NCI-H187 treated with DMSO at 0.1 percent for 48 hours (cell line): ENCODE results near the gene SYNM.
"Not testable (repeated sequence)": the region's sequence is repeated elsewhere in the genome, so short reads cannot be mapped to it uniquely, and the experiment has no call there.

ENCODE experiments used
- DNase-seq: peaks from one replicate; lab custom pipeline; 2025; lab: John Stamatoyannopoulos, UW

Gene SYNM, protein sequence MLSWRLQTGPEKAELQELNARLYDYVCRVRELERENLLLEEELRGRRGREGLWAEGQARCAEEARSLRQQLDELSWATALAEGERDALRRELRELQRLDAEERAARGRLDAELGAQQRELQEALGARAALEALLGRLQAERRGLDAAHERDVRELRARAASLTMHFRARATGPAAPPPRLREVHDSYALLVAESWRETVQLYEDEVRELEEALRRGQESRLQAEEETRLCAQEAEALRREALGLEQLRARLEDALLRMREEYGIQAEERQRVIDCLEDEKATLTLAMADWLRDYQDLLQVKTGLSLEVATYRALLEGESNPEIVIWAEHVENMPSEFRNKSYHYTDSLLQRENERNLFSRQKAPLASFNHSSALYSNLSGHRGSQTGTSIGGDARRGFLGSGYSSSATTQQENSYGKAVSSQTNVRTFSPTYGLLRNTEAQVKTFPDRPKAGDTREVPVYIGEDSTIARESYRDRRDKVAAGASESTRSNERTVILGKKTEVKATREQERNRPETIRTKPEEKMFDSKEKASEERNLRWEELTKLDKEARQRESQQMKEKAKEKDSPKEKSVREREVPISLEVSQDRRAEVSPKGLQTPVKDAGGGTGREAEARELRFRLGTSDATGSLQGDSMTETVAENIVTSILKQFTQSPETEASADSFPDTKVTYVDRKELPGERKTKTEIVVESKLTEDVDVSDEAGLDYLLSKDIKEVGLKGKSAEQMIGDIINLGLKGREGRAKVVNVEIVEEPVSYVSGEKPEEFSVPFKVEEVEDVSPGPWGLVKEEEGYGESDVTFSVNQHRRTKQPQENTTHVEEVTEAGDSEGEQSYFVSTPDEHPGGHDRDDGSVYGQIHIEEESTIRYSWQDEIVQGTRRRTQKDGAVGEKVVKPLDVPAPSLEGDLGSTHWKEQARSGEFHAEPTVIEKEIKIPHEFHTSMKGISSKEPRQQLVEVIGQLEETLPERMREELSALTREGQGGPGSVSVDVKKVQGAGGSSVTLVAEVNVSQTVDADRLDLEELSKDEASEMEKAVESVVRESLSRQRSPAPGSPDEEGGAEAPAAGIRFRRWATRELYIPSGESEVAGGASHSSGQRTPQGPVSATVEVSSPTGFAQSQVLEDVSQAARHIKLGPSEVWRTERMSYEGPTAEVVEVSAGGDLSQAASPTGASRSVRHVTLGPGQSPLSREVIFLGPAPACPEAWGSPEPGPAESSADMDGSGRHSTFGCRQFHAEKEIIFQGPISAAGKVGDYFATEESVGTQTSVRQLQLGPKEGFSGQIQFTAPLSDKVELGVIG (N-terminal part only)

DNA sequence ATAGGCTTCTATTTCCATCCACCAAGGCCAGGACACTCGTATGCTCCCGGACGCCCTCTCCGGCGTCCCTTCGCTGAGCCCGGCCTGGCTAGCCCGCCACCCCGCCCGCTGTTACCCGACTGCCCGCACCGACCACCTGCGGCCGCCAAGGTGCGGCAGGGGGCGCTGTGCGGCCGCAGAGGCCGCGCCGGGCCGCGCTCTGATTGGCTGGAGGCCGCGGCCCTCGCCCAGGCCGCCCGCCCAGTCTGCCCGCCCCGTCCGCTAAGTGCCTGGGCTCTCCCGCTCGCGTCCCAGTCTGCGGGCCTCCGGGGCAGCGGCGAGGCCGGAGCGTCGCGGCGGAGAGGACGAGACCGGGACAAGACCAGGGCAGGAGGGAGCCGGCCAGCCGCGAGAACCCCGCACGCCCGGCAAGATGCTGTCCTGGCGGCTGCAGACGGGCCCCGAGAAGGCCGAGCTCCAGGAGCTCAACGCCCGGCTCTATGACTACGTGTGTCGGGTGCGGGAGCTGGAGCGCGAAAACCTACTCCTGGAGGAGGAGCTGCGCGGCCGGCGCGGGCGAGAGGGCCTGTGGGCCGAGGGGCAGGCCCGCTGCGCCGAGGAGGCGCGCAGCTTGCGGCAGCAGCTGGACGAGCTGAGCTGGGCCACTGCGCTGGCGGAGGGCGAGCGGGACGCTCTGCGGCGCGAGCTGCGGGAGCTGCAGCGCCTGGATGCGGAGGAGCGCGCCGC, at the start of gene SYNM:
TSS of gene SYNM (plus strand) at position 293 of the 726 bp plus-strand sequence. CDS start at position 413, 120 bp downstream.
- DNase-seq, result no peak

DNA sequence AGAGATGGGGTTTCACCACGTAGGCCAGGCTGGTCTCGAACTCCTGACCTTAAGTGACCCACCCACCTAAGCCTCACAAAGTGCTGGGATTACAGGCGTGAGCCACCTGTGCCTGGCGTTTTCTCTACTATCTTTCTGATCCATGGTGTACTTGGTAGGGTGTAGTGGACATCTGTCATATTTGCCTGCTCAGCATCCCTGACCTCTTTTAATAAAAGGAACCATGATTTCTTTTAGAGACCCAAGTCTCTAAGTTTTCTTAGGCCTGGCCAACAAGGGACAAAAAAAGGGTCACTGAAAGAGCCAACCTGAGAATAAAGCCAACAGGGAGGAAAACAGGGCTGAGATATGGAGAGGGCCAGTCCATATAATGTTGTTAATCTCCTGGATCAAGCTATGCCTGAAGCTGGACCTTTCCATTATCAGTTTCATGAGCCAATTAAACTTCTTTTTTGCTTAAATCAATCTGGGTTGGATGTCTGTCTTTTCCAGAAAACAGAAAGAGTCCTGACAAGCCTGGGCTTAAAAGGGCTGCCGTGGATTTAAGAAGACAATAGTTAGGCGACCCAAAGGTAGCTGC, 49.2 kb upstream of the SYNM start:
- DNase-seq, result no peak

DNA sequence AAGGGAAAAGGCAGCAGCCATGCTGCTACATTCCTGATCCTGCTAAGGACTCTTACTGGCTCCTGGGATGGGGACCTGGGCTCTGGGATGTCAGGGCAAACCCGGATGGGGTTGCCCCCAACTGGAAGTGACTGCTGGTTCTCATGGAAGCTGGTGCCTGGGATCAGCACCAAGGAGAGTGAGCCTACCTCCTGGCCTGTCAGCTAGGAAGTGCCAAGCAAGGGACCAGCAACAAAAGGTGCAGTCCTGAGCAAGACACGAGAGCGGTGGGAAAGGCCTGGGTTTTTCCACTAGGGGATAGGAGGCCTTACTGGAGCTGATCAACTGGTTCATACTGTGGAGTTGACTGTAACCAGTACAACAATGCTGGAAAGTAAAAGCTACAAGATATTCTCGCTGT, 47.9 kb upstream of the SYNM start:
- DNase-seq, result no peak

DNA sequence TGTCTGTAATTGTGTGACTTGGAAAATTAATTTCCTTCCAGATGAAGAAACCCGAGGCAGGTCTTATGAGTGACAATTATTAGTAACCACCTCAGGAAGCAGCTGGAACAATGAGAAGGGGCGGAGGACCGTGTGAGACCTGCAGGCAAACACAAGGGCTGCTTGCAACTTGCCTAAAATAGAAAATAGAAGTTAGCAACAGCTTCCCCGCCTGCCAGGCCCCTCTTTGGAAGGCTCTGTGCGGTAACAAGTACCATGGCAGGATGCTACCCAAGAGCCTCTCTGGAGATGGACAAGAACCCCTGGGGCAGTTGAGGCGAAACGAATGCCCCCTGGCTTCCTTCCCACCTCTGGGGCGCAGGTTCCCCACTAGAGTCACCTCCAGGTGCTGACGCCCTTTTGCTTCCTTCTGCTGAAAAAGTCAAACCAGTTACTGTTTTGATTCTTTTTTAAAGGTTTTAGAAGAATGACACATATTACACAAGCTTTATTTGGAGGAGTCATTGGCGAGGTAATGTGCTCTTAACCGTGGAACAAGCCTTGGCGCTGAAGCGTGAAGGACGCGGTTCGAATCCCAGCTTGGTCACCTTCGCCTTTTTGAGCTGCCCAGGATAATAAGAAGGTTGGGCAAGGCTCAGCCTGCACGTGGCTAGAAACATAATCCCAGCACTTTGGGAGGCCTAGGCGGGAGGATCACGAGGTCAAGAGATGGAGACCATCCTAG, 47.0 kb upstream of the SYNM start:
- DNase-seq, result no peak

DNA sequence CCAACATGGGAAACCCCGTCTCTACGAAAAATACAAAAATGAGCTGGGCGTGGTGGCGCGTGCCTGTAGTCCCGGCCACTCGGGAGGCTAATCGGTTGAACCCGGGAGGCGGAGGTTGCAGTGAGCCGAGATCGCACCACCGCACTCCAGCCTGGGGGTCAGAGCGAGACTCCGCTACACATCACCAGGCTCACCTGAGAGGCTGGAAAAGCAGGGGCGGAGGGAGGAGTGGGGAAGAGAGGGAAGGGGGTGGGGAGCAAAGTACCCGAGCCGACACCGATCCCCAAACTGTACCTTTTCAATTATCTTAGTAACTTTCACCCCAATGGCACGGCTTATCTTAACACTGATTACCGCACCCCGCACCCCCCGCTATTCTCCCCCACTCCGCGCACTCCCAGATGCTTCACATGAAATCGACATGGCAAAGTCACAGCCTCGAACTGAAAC, 46.4 kb upstream of the SYNM start:
- DNase-seq, result no peak

DNA sequence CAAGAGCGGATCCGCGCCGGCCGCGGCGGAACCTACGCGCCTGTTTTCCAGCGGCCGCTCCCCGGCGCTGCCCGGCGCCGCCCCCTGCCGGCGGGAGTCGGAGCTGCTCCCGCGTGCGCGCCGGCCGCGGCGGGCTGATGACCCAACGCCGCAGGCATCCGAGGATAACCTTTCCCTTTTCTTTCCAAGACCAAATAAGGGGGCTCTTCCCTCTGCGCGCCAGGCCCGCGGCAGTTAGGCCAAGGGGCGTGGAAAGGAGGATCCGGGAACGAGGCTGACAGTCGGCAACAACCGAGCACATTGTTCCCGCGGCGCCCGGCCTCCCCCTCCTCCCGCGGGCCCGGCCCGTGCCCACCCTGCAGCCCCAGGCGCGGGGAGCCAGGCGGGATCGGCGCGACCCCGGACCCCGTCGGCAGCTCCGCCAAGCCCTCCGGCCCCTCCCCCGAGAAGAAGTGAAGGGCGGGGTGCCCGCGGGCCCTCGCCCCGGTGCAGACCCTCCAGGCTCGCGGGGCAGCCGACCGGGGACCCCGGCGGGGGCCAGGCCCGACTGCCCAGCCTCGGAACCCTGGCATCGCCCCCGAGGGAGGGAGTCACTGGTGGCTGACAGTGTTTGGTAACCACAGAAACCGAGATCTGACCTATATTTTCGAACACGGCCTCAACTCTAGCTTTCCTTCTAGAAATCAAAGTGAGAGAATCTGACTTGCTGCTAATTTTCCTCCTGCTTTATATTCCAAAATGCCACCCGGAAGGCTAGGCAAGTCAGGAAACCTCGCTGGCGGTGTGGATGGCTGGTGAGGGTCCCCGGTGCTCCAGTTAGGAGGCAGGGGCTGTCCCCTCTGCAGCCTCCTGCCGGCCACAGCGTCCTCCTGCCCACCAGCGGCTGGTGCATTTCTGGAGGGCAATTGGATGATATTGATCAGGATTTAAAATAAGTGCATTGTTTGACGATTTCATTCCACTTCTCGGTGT, 45.6 kb upstream of the SYNM start:
- DNase-seq, result no peak

DNA sequence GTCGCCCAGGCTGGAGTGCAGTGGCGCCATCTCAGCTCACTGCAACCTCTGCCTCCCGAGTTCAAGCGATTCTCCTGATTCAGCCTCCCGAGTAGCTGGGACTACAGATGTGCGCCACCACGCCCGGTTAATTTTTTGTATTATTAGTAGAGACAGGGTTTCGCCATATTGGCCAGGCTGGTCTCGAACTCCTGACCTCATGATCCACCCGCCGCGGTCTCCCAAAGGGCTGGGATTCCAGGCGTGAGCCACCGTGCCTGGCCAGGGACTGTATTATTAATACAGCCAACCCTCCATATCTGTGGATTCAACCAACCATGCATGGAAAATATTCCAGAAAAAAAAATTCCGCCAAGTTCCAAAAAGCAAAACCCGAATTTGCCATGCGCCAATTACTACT, 44.7 kb upstream of the SYNM start:
- DNase-seq, result not testable (repeated sequence)

DNA sequence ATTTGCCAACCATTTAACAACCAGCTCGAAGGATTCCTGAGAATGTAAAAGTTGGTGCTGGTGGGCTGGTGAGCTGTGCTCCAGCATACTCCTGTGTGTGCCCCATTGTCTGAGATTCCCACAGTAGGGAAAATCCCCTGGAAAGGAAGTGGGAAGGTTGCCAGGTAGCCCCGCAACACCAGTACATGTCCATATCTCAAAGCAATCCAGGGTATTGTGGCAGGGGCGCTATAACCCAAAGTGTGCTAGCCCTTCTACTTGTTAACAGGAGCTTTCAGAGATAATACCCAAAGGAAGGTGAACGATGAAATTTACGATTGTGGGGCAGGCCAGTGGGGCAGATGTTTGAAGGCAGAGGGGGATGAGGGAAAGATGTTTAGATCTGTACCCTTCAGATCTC, 42.7 kb upstream of the SYNM start:
- DNase-seq, result no peak

DNA sequence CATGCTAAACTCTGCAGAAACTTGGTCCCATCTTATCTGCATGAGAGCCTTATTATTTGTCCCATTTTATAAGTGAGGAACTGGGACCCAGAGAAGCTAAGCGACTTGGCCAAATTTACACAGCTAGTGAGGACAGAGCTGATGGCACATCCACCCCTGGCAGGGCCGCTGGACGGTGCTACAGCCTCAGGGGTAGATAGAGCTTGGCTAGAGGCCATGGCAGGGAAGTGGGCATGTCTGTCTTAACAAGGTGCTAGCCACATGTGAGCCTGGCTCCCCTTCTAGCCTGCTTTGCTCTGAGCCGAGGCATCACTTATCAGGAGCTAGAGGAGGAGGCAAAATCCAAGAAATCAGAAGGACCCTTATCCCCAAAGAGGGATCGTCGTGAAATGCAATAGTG, 36.7 kb upstream of the SYNM start:
- no peak for DNase-seq

DNA sequence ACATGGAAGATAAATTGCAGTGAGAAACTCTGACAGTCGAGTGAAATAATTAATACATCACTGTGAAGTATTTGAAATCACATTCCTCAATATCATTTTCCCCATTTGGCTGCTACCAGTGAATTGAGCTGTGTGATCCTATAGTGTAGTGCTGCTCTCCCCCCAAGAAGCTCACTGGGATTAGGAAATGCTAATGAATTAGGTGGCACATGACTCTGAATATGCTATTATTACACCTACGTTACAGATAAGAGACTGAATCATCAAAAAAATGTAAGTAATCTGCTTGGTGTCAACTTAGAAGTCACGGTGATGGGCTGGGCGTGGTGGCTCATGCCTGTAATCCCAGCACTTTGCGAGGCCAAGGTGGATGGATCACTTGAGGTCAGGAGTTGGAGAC, 34.7 kb upstream of the SYNM start:
- no peak for DNase-seq

DNA sequence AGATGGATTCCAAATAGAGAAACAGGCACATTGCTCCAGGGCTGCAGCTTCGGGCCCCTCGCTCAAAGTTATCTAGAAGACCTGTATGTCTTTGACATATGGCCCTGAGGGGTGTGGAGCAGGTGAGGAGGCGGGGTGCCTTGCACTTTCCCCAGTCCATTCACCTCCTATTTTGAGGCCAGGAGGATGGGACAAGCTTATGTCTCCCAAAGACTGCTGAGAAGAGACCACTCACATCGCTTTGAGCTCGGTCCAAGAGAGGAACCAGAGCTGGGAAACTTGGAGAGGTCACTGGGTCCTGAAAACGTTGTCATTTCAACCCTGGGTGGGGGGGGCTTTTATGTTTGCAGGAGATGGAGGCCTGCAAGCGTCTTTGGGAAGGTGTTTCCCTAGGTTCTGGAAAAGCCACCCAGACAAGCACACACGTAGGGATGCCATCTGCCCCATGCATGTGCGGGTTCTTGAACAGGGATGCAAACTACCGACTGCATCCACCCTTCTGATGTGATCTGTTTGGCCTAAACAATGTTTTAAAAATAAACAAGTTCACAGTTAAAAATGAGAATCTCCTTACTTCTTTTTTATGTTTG, 33.7 kb upstream of the SYNM start:
- DNase-seq, result no peak

DNA sequence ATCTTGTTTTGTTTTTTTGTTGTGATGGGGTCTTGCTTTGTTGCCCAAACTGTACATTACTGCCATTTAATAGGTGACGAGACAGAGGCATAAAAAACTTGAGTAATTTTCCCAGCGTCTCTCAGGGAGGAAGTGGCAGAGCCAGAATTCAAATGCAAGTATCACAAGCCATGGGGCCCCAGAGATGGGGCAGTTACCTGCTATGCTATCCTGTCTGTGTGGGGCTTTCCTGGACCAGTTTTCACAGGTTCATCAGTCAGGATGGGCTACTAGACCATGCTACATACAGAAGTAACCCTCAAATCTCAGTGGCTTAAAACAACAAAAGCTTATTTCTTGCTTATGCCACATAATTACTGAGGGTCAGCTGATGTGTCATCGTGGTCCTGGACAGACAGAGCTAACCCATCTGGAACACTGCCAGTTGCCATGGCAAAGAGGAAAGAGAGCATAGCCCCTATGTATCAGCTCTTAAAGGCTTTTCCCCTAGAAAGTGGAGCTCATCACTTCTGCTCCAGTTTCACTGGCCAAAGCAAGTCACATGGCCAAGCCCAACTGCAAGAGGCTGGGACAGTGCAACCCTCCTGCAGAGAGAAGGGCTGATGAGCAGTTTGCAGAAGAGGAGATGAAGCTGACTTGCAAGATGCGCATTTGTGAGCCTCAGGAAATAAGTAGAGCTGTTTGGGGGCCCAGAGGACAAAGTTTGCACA, 31.7 kb upstream of the SYNM start:
- DNase-seq, result no peak

DNA sequence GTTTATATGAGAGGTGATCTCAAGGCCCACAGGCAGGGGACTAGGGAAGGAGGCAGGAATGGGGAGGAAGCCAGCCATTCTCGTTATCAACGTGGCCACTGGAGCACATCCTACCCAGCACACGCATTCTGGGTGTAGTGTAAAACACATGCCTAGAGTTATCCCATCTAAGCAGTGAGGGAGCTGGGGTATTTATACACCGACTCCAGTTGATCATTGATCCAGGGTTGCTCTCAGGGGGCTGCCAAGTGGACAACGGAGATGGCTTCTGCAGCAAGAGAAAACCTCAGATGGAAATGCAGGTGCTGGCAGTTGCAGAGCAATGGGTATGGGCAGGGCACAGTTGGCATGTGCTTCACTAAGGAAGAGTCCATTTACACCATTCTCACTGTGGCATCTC, 30.4 kb upstream of the SYNM start:
- no peak for DNase-seq

DNA sequence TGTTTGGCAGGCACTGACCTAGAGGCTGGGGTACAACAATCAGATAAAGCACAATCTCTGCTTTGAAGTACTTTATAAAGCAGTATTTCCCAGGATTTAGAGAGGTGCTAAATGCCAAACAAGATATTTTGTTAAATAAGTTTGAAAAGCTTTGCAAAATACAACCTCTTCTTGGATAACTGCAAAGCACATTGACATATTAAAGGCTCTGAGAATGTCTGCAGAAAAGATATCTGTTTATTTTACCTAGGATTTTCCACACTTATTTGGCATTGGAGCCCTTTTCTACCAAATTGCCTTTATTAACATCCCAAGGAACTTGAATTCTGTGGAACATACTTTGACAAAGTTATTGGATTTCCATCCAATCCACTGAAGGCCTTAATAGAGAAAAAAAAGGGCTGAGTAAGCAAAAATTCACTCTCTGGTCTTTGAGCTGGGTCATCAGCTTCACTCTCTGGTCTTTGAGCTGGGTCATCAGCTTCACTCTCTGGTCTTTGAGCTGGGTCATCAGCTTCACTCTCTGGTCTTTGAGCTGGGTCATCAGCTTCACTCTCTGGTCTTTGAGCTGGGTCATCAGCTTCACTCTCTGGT, 29.7 kb upstream of the SYNM start:
- DNase-seq, result not testable (repeated sequence)

DNA sequence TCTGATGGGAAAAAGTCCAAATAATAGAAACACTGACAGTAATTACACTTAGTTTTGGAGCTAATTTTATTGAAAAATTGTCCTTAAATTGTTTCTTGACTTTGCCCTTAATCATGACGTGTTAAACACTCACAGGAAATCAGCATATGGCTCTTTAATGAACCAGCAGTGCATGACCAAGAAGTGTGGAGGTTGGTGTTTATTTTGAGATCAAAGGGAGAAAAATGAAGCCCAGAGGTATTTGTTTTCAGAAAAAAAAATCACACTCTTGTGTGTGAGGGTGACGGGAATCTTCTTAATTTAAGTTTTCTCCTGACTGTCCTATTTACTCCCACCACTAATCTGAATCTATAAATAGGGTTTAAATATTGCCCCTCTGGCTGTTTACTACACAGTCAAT, 28.8 kb upstream of the SYNM start:
- no peak for DNase-seq

DNA sequence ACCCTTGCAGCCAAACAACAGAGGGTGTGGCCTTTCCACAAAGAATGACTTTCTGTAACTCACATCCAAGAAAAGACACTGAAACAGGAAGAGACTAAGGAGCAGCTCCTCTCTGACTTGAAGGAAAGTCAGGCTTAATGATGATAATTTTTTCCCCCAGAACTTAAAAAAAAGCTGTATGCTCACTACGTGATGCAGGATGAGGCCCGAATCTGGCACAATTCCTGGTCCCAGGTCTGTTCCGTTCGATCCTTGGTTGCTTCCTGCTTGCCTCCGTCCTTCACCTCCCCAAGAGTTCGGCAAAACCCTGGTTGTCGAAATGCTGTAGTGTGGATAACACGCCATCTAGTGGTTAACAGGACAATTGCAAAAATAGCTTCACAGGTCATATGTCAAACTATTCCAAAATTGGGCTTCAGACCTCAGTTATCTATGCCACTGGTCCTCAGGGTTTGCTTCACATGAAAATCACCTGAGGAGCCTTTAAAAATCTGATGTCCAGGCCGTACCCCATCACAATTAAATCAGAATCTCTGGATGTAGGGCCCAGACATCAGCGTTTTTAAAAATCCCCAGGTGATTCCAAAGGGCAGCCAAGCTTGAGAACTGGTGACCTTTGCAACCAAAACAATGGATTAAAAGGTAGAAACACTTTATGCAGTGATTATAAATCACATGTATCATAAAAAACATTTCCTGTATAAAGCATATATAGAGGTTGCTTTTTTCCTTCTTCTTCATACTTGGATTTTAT, 28.1 kb upstream of the SYNM start:
- DNase-seq, result peak; percentile 57

DNA sequence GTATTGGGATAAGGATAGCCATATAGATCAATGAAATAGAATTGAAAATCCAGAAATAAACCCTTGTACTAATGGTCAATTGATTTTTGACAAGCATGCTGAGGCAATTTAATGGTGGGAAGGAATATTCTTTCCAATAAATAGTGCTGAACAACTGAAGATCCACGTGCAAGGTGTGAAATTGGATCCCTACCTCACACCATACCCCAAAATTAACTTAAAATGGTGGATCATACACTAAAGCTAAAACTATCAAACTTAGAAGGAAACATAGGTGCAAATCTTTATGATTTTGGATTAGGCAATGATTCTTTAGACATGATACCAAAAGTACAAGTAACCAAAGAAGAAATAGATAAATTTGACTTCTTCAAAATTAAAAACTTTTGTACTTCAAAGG, 22.1 kb upstream of the SYNM start:
- no peak for DNase-seq
